Islet precursor cell (in vitro differentiated cells): ENCODE results near the gene BTD.
A peak's percentile ranks its signal among the peaks of the same experiment; 100 is the strongest.
"Not testable (repeated sequence)": the region's sequence is repeated elsewhere in the genome, so short reads cannot be mapped to it uniquely, and the experiment has no call there.

ENCODE experiments used
- DNase-seq: peaks from one replicate; pipeline ENCODE4 v3.0.0-alpha.2; 2018

BTD gene

GRCh38 chr3:15601399-15602145 is at the start of gene BTD, which contains the start of gene HACL1:
Gene BTD, plus strand, starts transcription at chr3:15601745. Its CDS starts 33,695 bp downstream, at chr3:15635440.
Gene HACL1, minus strand, starts transcription at chr3:15601569. Its CDS starts 106 bp downstream, at chr3:15601463.
- DNase-seq: peak; percentile 100

GRCh38 chr3:15551902-15552301 is 49.6 kb upstream of the BTD start:
- no peak for DNase-seq

- no peak for DNase-seq
Measured at GRCh38 chr3:15553749-15554148, 47.8 kb upstream of the BTD start.

- no peak for DNase-seq
Measured at GRCh38 chr3:15556512-15556911, 45.0 kb upstream of the BTD start.

GRCh38 chr3:15557511-15557946 is 44.0 kb upstream of the BTD start:
- DNase-seq: peak; percentile 75

GRCh38 chr3:15558581-15558980 is 43.0 kb upstream of the BTD start:
- DNase-seq: no peak

GRCh38 chr3:15562560-15562959 is 39.0 kb upstream of the BTD start:
- no peak for DNase-seq

- DNase-seq: no peak
Measured at GRCh38 chr3:15563190-15563589, 38.4 kb upstream of the BTD start.

- no peak for DNase-seq
Measured at GRCh38 chr3:15572138-15572537, 29.4 kb upstream of the BTD start.

GRCh38 chr3:15575446-15575845 is 26.1 kb upstream of the BTD start:
- DNase-seq: no peak

- DNase-seq: no peak
Measured at GRCh38 chr3:15576475-15576874, 25.1 kb upstream of the BTD start.

GRCh38 chr3:15578289-15578867 is 23.2 kb upstream of the BTD start:
- DNase-seq: no peak

- no peak for DNase-seq
Measured at GRCh38 chr3:15579051-15579450, 22.5 kb upstream of the BTD start.

- no peak for DNase-seq
Measured at GRCh38 chr3:15581471-15582394, 19.8 kb upstream of the BTD start.

GRCh38 chr3:15585111-15585845 is 16.3 kb upstream of the BTD start:
- no peak for DNase-seq

- DNase-seq: no peak
Measured at GRCh38 chr3:15591242-15591641, 10.3 kb upstream of the BTD start.

- DNase-seq: no peak
Measured at GRCh38 chr3:15591928-15592327, 9.6 kb upstream of the BTD start.

GRCh38 chr3:15592968-15593367 is 8.6 kb upstream of the BTD start:
- no peak for DNase-seq

GRCh38 chr3:15595955-15596354 is 5.6 kb upstream of the BTD start:
- no peak for DNase-seq

- DNase-seq: no peak
Measured at GRCh38 chr3:15601046-15601398, 523 bp upstream of the BTD start.

GRCh38 chr3:15602146-15602536 is 596 bp downstream of the BTD start:
- no peak for DNase-seq

GRCh38 chr3:15602816-15603215 is 1.3 kb downstream of the BTD start:
- not testable (repeated sequence) for DNase-seq

GRCh38 chr3:15604584-15604983 is 3.0 kb downstream of the BTD start:
- not testable (repeated sequence) for DNase-seq
